ENCODE measurements around the gene ARHGAP28.

DNA sequence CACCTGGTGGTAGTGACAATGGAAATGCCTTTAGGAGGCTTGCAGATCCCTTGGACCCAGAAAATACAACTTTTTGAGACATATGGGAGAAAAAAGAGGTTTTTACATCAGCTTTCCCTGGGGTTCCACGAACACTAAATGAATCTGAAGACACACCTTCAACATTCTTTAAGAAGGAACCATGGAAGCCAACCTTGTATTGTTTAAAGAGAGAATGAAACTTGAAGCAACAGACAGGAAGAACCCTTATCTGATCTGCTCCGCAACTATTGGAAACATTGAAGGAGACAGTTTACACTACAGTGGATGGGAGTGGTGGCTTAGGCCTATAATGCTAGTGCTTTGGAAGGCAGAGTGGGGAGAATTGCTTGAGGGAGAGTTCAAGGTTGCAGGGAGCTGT is 197.6 kb downstream of the ARHGAP28 start:
- TF ChIP-seq, protein P1, sequence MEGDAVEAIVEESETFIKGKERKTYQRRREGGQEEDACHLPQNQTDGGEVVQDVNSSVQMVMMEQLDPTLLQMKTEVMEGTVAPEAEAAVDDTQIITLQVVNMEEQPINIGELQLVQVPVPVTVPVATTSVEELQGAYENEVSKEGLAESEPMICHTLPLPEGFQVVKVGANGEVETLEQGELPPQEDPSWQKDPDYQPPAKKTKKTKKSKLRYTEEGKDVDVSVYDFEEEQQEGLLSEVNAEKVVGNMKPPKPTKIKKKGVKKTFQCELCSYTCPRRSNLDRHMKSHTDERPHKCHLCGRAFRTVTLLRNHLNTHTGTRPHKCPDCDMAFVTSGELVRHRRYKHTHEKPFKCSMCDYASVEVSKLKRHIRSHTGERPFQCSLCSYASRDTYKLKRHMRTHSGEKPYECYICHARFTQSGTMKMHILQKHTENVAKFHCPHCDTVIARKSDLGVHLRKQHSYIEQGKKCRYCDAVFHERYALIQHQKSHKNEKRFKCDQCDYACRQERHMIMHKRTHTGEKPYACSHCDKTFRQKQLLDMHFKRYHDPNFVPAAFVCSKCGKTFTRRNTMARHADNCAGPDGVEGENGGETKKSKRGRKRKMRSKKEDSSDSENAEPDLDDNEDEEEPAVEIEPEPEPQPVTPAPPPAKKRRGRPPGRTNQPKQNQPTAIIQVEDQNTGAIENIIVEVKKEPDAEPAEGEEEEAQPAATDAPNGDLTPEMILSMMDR (conservative IDR thresholded peaks at IDR 0.05), result no peak
- no peak for TF ChIP-seq ZFX (IDR thresholded peaks at IDR 0.05)

Data from C4-2B (cell line).